Heart left ventricle (tissue), 16 donors: ENCODE results near the gene DNAJA3. TPM values are rescaled to one million over a fixed set of nuclear protein-coding genes. Genes with fewer than 3 reads are reported as not detected.

Experiments
- ATAC-seq, 4 donors: fragments of 200-7000 bp; cut with Tn5 transposase; one replicate each; pipeline ENCODE4 v1.9.1; 2020 to 2022; ENCODE audit warnings: moderate library complexity in 4 of 4, mild to moderate bottlenecking in 3 of 4, moderate number of reproducible peaks in 1 of 4
- DNase-seq, 5 donors: peaks; one replicate each; pipeline ENCODE4 v3.0.0-alpha.2; 2020
- H3K27ac ChIP-seq, 12 donors: fragments of 200-600 bp; sonication (generic) in 4 of 12; one replicate each; pipeline versions ENCODE4 v1.5.0 to v1.8.0; 2016 to 2022; ENCODE audit warnings: mild to moderate bottlenecking in 2 of 12
- H3K27me3 ChIP-seq, 9 donors: fragments of 200-600 bp; sonication (generic) in 2 of 9; one replicate each; pipeline versions ENCODE4 v1.5.1 to v1.8.0; 2016 to 2022; ENCODE audit warnings: mild to moderate bottlenecking in 3 of 9
- H3K36me3 ChIP-seq, 9 donors: fragments of 200-600 bp; sonication (generic) in 2 of 9; one replicate each; pipeline versions ENCODE4 v1.5.0 to v1.8.0; 2018 to 2022; ENCODE audit warnings: mild to moderate bottlenecking in 2 of 9
- H3K4me1 ChIP-seq, 12 donors: fragments of 200-600 bp; sonication (generic) in 4 of 12; one replicate each; pipeline versions ENCODE4 v1.5.0 to v1.8.0; 2016 to 2022; ENCODE audit warnings: mild to moderate bottlenecking in 3 of 12
- H3K4me3 ChIP-seq, 12 donors: fragments of 200-600 bp; sonication (generic) in 4 of 12; one replicate each; pipeline versions ENCODE4 v1.5.0 to v1.8.0; 2017 to 2022; ENCODE audit warnings: mild to moderate bottlenecking in 9 of 12, moderate library complexity in 4 of 12
- H3K9me3 ChIP-seq, 12 donors: fragments of 200-600 bp; sonication (generic) in 4 of 12; one replicate each; pipeline versions ENCODE4 v1.5.0 to v1.8.0; 2016 to 2022; ENCODE audit warnings: mild to moderate bottlenecking in 1 of 12
- CTCF ChIP-seq, 12 donors: fragments of 200-600 bp; sonication (generic) in 4 of 12; IDR thresholded peaks; one replicate each; pipeline versions ENCODE4 v1.5.0 to v1.8.0; 2018 to 2022; ENCODE audit warnings: antibody characterized with exemption in 12 of 12, mild to moderate bottlenecking in 5 of 12
- POLR2A ChIP-seq, 2 donors: fragments of 450-650 bp; IDR thresholded peaks; one replicate each; pipeline ENCODE4 v1.6.1; 2017; ENCODE audit warnings: antibody characterized with exemption in 2 of 2, mild to moderate bottlenecking in 2 of 2, moderate library complexity in 2 of 2
- WGBS, 4 donors: extraction: QIAGEN DNeasy Blood & Tissue Kit in 2 of 4; methylation state at CpG; one replicate each; pipeline versions ENCODE4 v1.1.5 to v1.1.7; 2013 to 2018; 5-methylcytosine and 5-hydroxymethylcytosine counted together
- intact Hi-C, 10 donors: fragments of 100-400 bp; cut with DNase I; formaldehyde crosslinking; loops; one replicate each; pipeline versions ENCODE4 v1.11.1 to v1.14.2; 2022
- polyA plus RNA-seq, 2 donors: library from polyadenylated mRNA; stranded (reverse); fragments of 200-250 nt; gene quantifications; one replicate each; pipeline ENCODE4 v1.2.3, GENCODE V29; 2013
- total RNA-seq, 9 donors: library from RNA; depleted of rRNA in 2 of 9; stranded (reverse); fragments of >200 nt in 2 of 9; fragmentation: NEBNext Ultra II Directional in 3 of 9; extraction: Animal tissue kit (Norgen Biotek cat#: 25700) in 3 of 9; gene quantifications; one replicate each; pipeline versions ENCODE4 v1.1.0 to v1.2.4, GENCODE V29; 2016 to 2023
- donor health status: ischemic (EF 13 %, LVEDD 7.1; RV severe dilation, severe dysfunction).
- donor health status: healthy with polysubstance abuse.
- donor health status: DM: no; HTN: yes; CAD: no.
- donor health status: DM: no; HTN: no; CAD: no.
- donor health status: ischemic (EF 25% LVEDD 6.9; RV normal size, moderate dysfunction).
- donor health status: ischemic (EF 25% LVEDD 5.7; RV mildly dilated, moderate dysfunction).
- donor health status: healthy.
- donor health status: DM: yes; HTN: yes; CAD: no.
- donor health status: ischemic (EF 35%, LVEDD 5.7; RV mildly dilated, moderate dysfunction).
- donor health status: nonischemic (EF 11% LVEDD 7.7; RV severe dilation, severe dysfunction).
- donor health status: DM: yes; HTN: yes; CAD: no.
- donor health status: PGD.
- donor health status: ischemic (EF 29% LVEDD 5.4; RV normal size, mild dysfunction).
- donor health status: nonischemic (EF 23%, LVEDD 6.1; RV moderate dilation, normal function).

DNAJA3 gene
- total and polyA plus RNA-seq, 11 donors: 47.4 to 88.4 (median 59.7) TPM

- H3K4me1 ChIP-seq: peaks cover 0 to 61% (median 37%) of the 10 kb centered on the region in 12 donors
- peak overlapping the region in 6 of 12 donors; percentile 11 to 97 (median 50) for H3K27ac ChIP-seq
- DNase-seq (no peak), ATAC-seq (no peak)
- intact Hi-C loops: loop anchor here in 1 of 10 donors (5.0 kb wide), 1 partner anchor 59 kb away; the partner anchor contains the start of gene CDIP1
- peak overlapping the region in 4 of 12 donors; percentile 84 to 96 (median 93) for H3K4me3 ChIP-seq
- no peaks in the 10 kb centered on the region for H3K27me3 ChIP-seq
- TF ChIP-seq POLR2A (IDR thresholded peaks at IDR 0.05) (no peak), CTCF (IDR thresholded peaks at IDR 0.05) (peak in 3 of 12 donors; percentile 16 to 19 (median 18))
- no peaks in the 10 kb centered on the region for H3K36me3 ChIP-seq
- 27 to 45% (median 38%) methylated on average over 2 of the region's 2 CpGs for WGBS, 4 donors
- H3K9me3 ChIP-seq: no peaks in the 10 kb centered on the region
These were observed 52.3 kb downstream of the DNAJA3 start for GRCh38 chr16:4477966-4478365.

GRCh38 chr16:4481526-4481925 is 55.9 kb downstream of the DNAJA3 start:
- 37 to 46% (median 42%) methylated on average over 2 of the region's 2 CpGs for WGBS, 4 donors
- intact Hi-C loops: no loop called here
- ATAC-seq (no peak), DNase-seq (no peak)
- TF ChIP-seq POLR2A (IDR thresholded peaks at IDR 0.05) (no peak), CTCF (IDR thresholded peaks at IDR 0.05) (no peak)
- no peaks in the 10 kb centered on the region for H3K9me3 ChIP-seq
- peaks cover 0 to 49% (median 26%) of the 10 kb centered on the region in 12 donors for H3K4me1 ChIP-seq
- peaks cover 0 to 29% (median 21%) of the 10 kb centered on the region in 9 donors for H3K36me3 ChIP-seq
- no peak overlapping the region for H3K4me3 ChIP-seq
- peak overlapping the region in 10 of 12 donors; percentile 2 to 69 (median 28) for H3K27ac ChIP-seq
- H3K27me3 ChIP-seq: no peaks in the 10 kb centered on the region

- intact Hi-C loops: no loop called here
- WGBS, 4 donors: 83 to 91% (median 90%) methylated on average over 1 of the region's 1 CpG
- H3K27ac ChIP-seq: peak overlapping the region in 10 of 12 donors; percentile 2 to 69 (median 24)
- no peak for ATAC-seq
- no peak for DNase-seq
- peaks cover 0 to 53% (median 29%) of the 10 kb centered on the region in 12 donors for H3K4me1 ChIP-seq
- no peak overlapping the region for H3K4me3 ChIP-seq
- TF ChIP-seq POLR2A (IDR thresholded peaks at IDR 0.05) (no peak), CTCF (IDR thresholded peaks at IDR 0.05) (no peak)
- H3K36me3 ChIP-seq: peaks cover 0 to 34% (median 21%) of the 10 kb centered on the region in 9 donors
- no peaks in the 10 kb centered on the region for H3K27me3 ChIP-seq
- no peaks in the 10 kb centered on the region for H3K9me3 ChIP-seq
These were observed 56.3 kb downstream of the DNAJA3 start for GRCh38 chr16:4481963-4482362.

- no peak overlapping the region for H3K4me3 ChIP-seq
- H3K9me3 ChIP-seq: no peaks in the 10 kb centered on the region
- TF ChIP-seq POLR2A (IDR thresholded peaks at IDR 0.05): no peak
- TF ChIP-seq CTCF (IDR thresholded peaks at IDR 0.05): no peak
- DNase-seq: peak in 3 of 5 donors; percentile 49 to 83 (median 73)
- peaks cover 0 to 67% (median 29%) of the 10 kb centered on the region in 12 donors for H3K4me1 ChIP-seq
- H3K27ac ChIP-seq: peak overlapping the region; percentile 75 to 94 (median 86)
- H3K36me3 ChIP-seq: peaks cover 0 to 57% (median 30%) of the 10 kb centered on the region in 9 donors
- WGBS, 4 donors: 59 to 76% (median 61%) methylated on average over 3 of the region's 3 CpGs
- H3K27me3 ChIP-seq: no peaks in the 10 kb centered on the region
- peak; percentile 92 to 95 (median 93) for ATAC-seq
- intact Hi-C loops: no loop called here
These were observed 60.6 kb downstream of the DNAJA3 start for GRCh38 chr16:4486126-4486893.
